Common myeloid progenitor, CD34-positive (primary cell): ENCODE measurements around the gene CACNB2.

Experiments
- CTCF ChIA-PET: fragments of 350-600 bp; sonication (Branson Sonifier 250); formaldehyde crosslinking; loops from one replicate; lab custom pipeline; 2021; ENCODE audit warnings: antibody characterized with exemption; lab: Charles Lee
- POLR2A ChIA-PET: fragments of 350-600 bp; sonication (Branson Sonifier 250); formaldehyde crosslinking; loops from one replicate; lab custom pipeline; 2021; ENCODE audit warnings: antibody characterized with exemption; lab: Charles Lee
- DNase-seq, 3 donors: peaks; one replicate each; pipeline versions ENCODE4 v3.0.0 to v3.0.0-alpha.2; 2013
- H3K27ac ChIP-seq, 2 experiments: 1 replicate in 1 of 2; 2 replicates in 1 of 2; pipeline ENCODE4 v1.7.0; 2013; ENCODE audit warnings: inconsistent platforms in 2 of 2, low read length in 2 of 2, mild to moderate bottlenecking in 2 of 2, low read depth in 1 of 2, moderate library complexity in 1 of 2; ENCODE audit not compliant: severe bottlenecking in 2 of 2, insufficient read depth in 1 of 2, poor library complexity in 1 of 2
- H3K27me3 ChIP-seq, 5 experiments: replicated peaks in 2 of 5; 1 replicate in 3 of 5; 2 replicates in 2 of 5; pipeline versions ENCODE4 v1.6.1 to v1.7.0; 2013; ENCODE audit warnings: low read length in 4 of 5, mild to moderate bottlenecking in 2 of 5, moderate library complexity in 2 of 5, inconsistent platforms in 1 of 5; ENCODE audit not compliant: insufficient read depth in 5 of 5, control insufficient read depth in 4 of 5
- H3K36me3 ChIP-seq, 4 experiments: 1 replicate in 2 of 4; 2 replicates in 2 of 4; pipeline versions ENCODE4 v1.6.1 to v1.7.0; 2013; ENCODE audit warnings: low read length in 3 of 4, control low read depth in 1 of 4, mild to moderate bottlenecking in 1 of 4; ENCODE audit not compliant: control insufficient read depth in 4 of 4, insufficient read depth in 4 of 4
- H3K4me1 ChIP-seq, 4 experiments: 1 replicate in 3 of 4; 2 replicates in 1 of 4; pipeline versions ENCODE4 v1.6.1 to v1.7.1; 2013; ENCODE audit warnings: low read length in 3 of 4, mild to moderate bottlenecking in 3 of 4, control low read depth in 1 of 4, inconsistent platforms in 1 of 4, moderate library complexity in 1 of 4; ENCODE audit not compliant: control insufficient read depth in 4 of 4, insufficient read depth in 4 of 4; ENCODE audit errors: control extremely low read depth in 1 of 4
- H3K4me3 ChIP-seq, 7 experiments: 1 replicate in 4 of 7; 2 replicates in 3 of 7; pipeline versions ENCODE4 v1.5.1 to v1.7.0; 2013; ENCODE audit warnings: mild to moderate bottlenecking in 7 of 7, low read length in 6 of 7, moderate library complexity in 6 of 7, inconsistent platforms in 2 of 7, low read depth in 2 of 7, control low read depth in 1 of 7; ENCODE audit not compliant: insufficient read depth in 4 of 7, control insufficient read depth in 1 of 7; ENCODE audit errors: extremely low read depth in 1 of 7
- H3K9me3 ChIP-seq, 5 experiments: 1 replicate in 4 of 5; 2 replicates in 1 of 5; pipeline versions ENCODE4 v1.6.1 to v1.7.1; 2013; ENCODE audit warnings: low read length in 4 of 5, mild to moderate bottlenecking in 2 of 5, inconsistent platforms in 1 of 5, low read depth in 1 of 5, moderate library complexity in 1 of 5; ENCODE audit not compliant: control insufficient read depth in 4 of 5, insufficient read depth in 2 of 5; ENCODE audit errors: control extremely low read depth in 1 of 5
- WGBS: methylation state at CpG from one replicate; pipeline ENCODE4 v1.1.5; 2013; ENCODE audit not compliant: insufficient coverage; 5-methylcytosine and 5-hydroxymethylcytosine counted together

Gene CACNB2

GRCh38 chr10:18540195-18540594 is 400.0 kb downstream of the CACNB2 start:
- Histone ChIP-seq H3K27me3 (no peaks in the 10 kb centered on the region), H3K9me3 (no peaks in the 10 kb centered on the region), H3K4me3 (no peak overlapping the region), H3K4me1 (no peaks in the 10 kb centered on the region), H3K36me3 (peaks cover 6 to 44% (median 24%) of the 10 kb centered on the region in 4 experiments), H3K27ac (no peak overlapping the region)
- CTCF ChIA-PET, result no interaction called here
- DNase-seq, result no peak
- POLR2A ChIA-PET, result no interaction called here

GRCh38 chr10:18542832-18543231 is 402.6 kb downstream of the CACNB2 start:
- Histone ChIP-seq H3K4me3 (no peak overlapping the region), H3K9me3 (no peaks in the 10 kb centered on the region), H3K27me3 (no peaks in the 10 kb centered on the region), H3K36me3 (peaks cover 6 to 30% (median 21%) of the 10 kb centered on the region in 4 experiments), H3K27ac (no peak overlapping the region), H3K4me1 (no peaks in the 10 kb centered on the region)
- ChIA-PET CTCF (interaction anchor here (0.6 to 1.4 kb wide), 2 partner anchors 14 to 208 kb away, joined by 3 to 5 read pairs; no protein-coding TSS in a partner anchor), POLR2A (no interaction called here)
- DNase-seq, result no peak

- ChIA-PET CTCF (interaction anchor here (0.6 kb wide), 1 partner anchor 143 kb away, joined by 4 read pairs; no protein-coding TSS in a partner anchor), POLR2A (no interaction called here)
- WGBS, result 95% methylated on average over 6 of the region's 7 CpGs
- Histone ChIP-seq H3K9me3 (no peaks in the 10 kb centered on the region), H3K4me3 (no peak overlapping the region), H3K4me1 (no peaks in the 10 kb centered on the region), H3K36me3 (peaks cover 6 to 12% (median 7%) of the 10 kb centered on the region in 4 experiments), H3K27me3 (no peaks in the 10 kb centered on the region), H3K27ac (peak overlapping the region in 1 of 2 experiments; percentile 22)
- peak; percentile 4 to 65 (median 65) for DNase-seq
Observed at GRCh38 chr10:18545621-18546305, 405.5 kb downstream of the CACNB2 start.

- POLR2A ChIA-PET, result no interaction called here
- no peak overlapping the region for H3K4me3 ChIP-seq
- H3K4me1 ChIP-seq, result no peaks in the 10 kb centered on the region
- no peaks in the 10 kb centered on the region for H3K27me3 ChIP-seq
- peaks cover under 1 to 25% (median 14%) of the 10 kb centered on the region in 4 experiments for H3K36me3 ChIP-seq
- WGBS, result 95% methylated on average over 2 of the region's 2 CpGs
- CTCF ChIA-PET, result no interaction called here
- H3K9me3 ChIP-seq, result peaks cover 0 to 6% (median 2%) of the 10 kb centered on the region in 5 experiments
- no peak overlapping the region for H3K27ac ChIP-seq
- DNase-seq, result no peak
Observed at GRCh38 chr10:18549105-18549504, 408.9 kb downstream of the CACNB2 start.

GRCh38 chr10:18551473-18551872 is 411.2 kb downstream of the CACNB2 start:
- POLR2A ChIA-PET, result no interaction called here
- H3K9me3 ChIP-seq, result peaks cover 0 to 26% (median 4%) of the 10 kb centered on the region in 5 experiments
- no peaks in the 10 kb centered on the region for H3K4me1 ChIP-seq
- no CpG with 5 or more reads among the region's 2 CpGs for WGBS
- no peak overlapping the region for H3K4me3 ChIP-seq
- no peaks in the 10 kb centered on the region for H3K27me3 ChIP-seq
- CTCF ChIA-PET, result no interaction called here
- DNase-seq, result no peak
- peaks cover 2 to 49% (median 17%) of the 10 kb centered on the region in 4 experiments for H3K36me3 ChIP-seq
- no peak overlapping the region for H3K27ac ChIP-seq

GRCh38 chr10:18554479-18554878 is 414.3 kb downstream of the CACNB2 start:
- 97% methylated on average over 3 of the region's 3 CpGs for WGBS
- POLR2A ChIA-PET, result no interaction called here
- Histone ChIP-seq H3K4me1 (no peaks in the 10 kb centered on the region), H3K9me3 (peaks cover 0 to 51% (median 11%) of the 10 kb centered on the region in 5 experiments), H3K27ac (no peak overlapping the region), H3K27me3 (no peaks in the 10 kb centered on the region), H3K36me3 (peaks cover 8 to 78% (median 20%) of the 10 kb centered on the region in 4 experiments), H3K4me3 (no peak overlapping the region)
- DNase-seq, result no peak
- CTCF ChIA-PET, result no interaction called here

- ChIA-PET POLR2A (no interaction called here), CTCF (no interaction called here)
- Histone ChIP-seq H3K4me3 (no peak overlapping the region), H3K36me3 (peaks cover 5 to 86% (median 21%) of the 10 kb centered on the region in 4 experiments), H3K4me1 (no peaks in the 10 kb centered on the region), H3K9me3 (peaks cover 0 to 64% (median 15%) of the 10 kb centered on the region in 5 experiments), H3K27ac (no peak overlapping the region), H3K27me3 (no peaks in the 10 kb centered on the region)
- DNase-seq, result no peak
- WGBS, result 100% methylated on average over 3 of the region's 3 CpGs
Observed at GRCh38 chr10:18556522-18557147, 416.4 kb downstream of the CACNB2 start.
